ENCODE data around the gene SPDYE17. TPM values are rescaled to one million over a fixed set of nuclear protein-coding genes. Genes with fewer than 3 reads are reported as not detected.
A peak's percentile ranks its signal among the peaks of the same experiment; 100 is the strongest.
"Not testable (repeated sequence)": the region's sequence is repeated elsewhere in the genome, so short reads cannot be mapped to it uniquely, and the experiment has no call there.

SPDYE17 gene
- total RNA-seq, 1 experiment from 2014 or later = not detected

DNA sequence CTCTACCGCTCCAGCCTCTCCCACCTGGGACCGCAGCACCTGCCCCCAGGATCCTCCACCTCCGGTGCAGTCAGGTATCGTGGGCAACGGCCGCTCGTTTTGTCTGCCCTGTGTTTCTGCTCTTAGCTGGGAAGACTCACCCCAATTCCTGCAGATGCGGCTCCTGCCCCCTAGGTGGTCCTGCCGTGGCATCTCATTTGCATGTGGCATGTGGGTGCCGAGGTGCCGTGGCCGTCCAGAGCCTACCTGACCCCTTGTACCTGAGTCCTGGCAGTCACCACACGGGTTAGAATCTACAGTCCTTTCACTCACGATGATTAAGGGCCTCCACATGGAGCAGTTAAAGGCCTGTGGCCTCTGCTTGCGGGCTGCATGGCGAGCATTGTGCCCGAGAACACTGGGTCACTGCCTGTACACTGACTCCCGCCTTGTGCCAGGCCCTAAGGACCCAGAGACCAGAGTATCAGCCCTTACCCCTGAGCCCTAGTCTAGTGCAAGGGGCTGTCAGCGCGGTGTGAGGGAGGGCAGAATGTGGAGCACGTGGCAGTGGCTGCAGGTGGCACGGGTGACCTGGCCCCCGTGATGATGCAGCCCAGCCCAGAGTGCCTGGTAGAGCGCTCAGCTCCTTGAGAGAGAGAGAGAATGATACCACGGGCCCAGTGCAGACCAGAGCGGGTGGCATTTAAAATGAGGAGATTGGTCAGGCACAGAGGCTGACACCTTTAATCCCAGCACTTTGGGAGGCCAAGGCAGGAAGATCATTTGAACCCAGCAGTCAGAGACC, 50.8 kb downstream of the SPDYE17 start:
- not testable (repeated sequence) for H4K5ac ChIP-seq (ENCODE audit: insufficient read length, low read depth, low read length); H3K23me2 ChIP-seq (ENCODE audit: insufficient read length, low read depth, low read length, poor library complexity, severe bottlenecking); H3K27me3 Mint-ChIP-seq (ENCODE audit: low read depth); H3K4ac ChIP-seq (ENCODE audit: low read depth, low read length); H2AFZ ChIP-seq (ENCODE audit: low read length); H3K27me3 ChIP-seq (ENCODE audit: insufficient read depth, low read length); H2BK12ac ChIP-seq (ENCODE audit: insufficient read length, low read depth, low read length); H3K79me1 ChIP-seq (ENCODE audit: insufficient read depth, low read depth, low read length, poor library complexity, severe bottlenecking); H4K8ac ChIP-seq (replicated peaks; ENCODE audit: insufficient read length, low read depth, low read length); H3K27ac ChIP-seq (ENCODE audit: insufficient read length, low read depth, low read length); DNase-seq; H3K4me1 Mint-ChIP-seq; H3T11ph ChIP-seq (ENCODE audit: low read length); H3K4me1 ChIP-seq (ENCODE audit: insufficient read depth, low read length); H4K91ac ChIP-seq (ENCODE audit: insufficient read length, low read depth, low read length); H3K18ac ChIP-seq (ENCODE audit: insufficient read length, low read depth, low read length); H2AK5ac ChIP-seq (ENCODE audit: insufficient read length, low read length); H2BK20ac ChIP-seq (ENCODE audit: low read depth, low read length, poor library complexity, severe bottlenecking); H3K9ac ChIP-seq (ENCODE audit: extremely low read depth, insufficient read length, low read length); H3K23ac ChIP-seq (ENCODE audit: insufficient read length, low read depth, low read length); H3K4me3 Mint-ChIP-seq; H3K14ac ChIP-seq (ENCODE audit: insufficient read depth, low read length); H3K9me3 ChIP-seq (ENCODE audit: control insufficient read depth, low read depth, low read length); H4K20me1 ChIP-seq (ENCODE audit: control insufficient read depth, insufficient read depth, insufficient read length); H2BK120ac ChIP-seq (ENCODE audit: low read depth, low read length, poor library complexity, severe bottlenecking); H2BK15ac ChIP-seq (ENCODE audit: low read depth, low read length); H3K4me2 ChIP-seq (ENCODE audit: insufficient read depth, insufficient read length, low read length); H3K9me3 Mint-ChIP-seq; H2BK5ac ChIP-seq (ENCODE audit: insufficient read length, low read length); H3K79me2 ChIP-seq (ENCODE audit: insufficient read depth, low read length); H3K56ac ChIP-seq (ENCODE audit: insufficient read length, low read depth, low read length)
- no CpG with 5 or more reads among the region's 26 CpGs for WGBS (ENCODE audit: extremely low coverage, insufficient read length, low lambda C conversion rate)
- Mint-ChIP-seq H3K27ac (peak overlapping the region in 1 of 3 experiments; percentile 90; a peak in 2 of 7 replicates), H3K36me3 (ENCODE audit: insufficient read depth in 1 of 3, low read depth in 3 of 3) (peaks cover 6 to 21% (median 19%) of the 10 kb centered on the region in 3 experiments; a peak in 6 of 7 replicates)

DNA sequence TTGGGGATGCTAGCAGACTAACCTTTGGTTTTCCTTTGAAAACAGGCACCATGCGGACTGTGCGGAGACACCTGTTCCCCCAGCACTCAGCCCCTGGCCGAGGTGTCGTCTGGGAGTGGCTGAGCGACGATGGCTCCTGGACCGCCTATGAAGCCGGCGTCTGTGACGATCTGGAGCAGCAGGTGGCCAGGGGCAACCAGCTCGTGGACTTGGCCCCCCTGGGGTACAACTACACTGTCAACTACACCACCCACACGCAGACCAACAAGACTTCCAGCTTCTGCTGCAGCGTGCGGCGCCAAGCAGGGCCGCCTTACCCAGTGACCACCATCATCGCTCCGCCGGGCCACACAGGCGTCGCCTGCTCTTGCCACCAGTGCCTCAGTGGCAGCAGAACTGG, 51.6 kb downstream of the SPDYE17 start:
- H2BK20ac ChIP-seq (ENCODE audit: low read depth, low read length, poor library complexity, severe bottlenecking); H3K23me2 ChIP-seq (ENCODE audit: insufficient read length, low read depth, low read length, poor library complexity, severe bottlenecking); H2AFZ ChIP-seq (ENCODE audit: low read length); H3K4me1 Mint-ChIP-seq; H3K9me3 Mint-ChIP-seq; H2BK5ac ChIP-seq (ENCODE audit: insufficient read length, low read length); H4K5ac ChIP-seq (ENCODE audit: insufficient read length, low read depth, low read length); H3K79me2 ChIP-seq (ENCODE audit: insufficient read depth, low read length); H3K79me1 ChIP-seq (ENCODE audit: insufficient read depth, low read depth, low read length, poor library complexity, severe bottlenecking); H3K4me2 ChIP-seq (ENCODE audit: insufficient read depth, insufficient read length, low read length); H2BK15ac ChIP-seq (ENCODE audit: low read depth, low read length); H2BK12ac ChIP-seq (ENCODE audit: insufficient read length, low read depth, low read length); H2BK120ac ChIP-seq (ENCODE audit: low read depth, low read length, poor library complexity, severe bottlenecking); H3K4ac ChIP-seq (ENCODE audit: low read depth, low read length); H4K91ac ChIP-seq (ENCODE audit: insufficient read length, low read depth, low read length); H3K27me3 Mint-ChIP-seq (ENCODE audit: low read depth); DNase-seq; H3K18ac ChIP-seq (ENCODE audit: insufficient read length, low read depth, low read length); H2AK5ac ChIP-seq (ENCODE audit: insufficient read length, low read length); H4K20me1 ChIP-seq (ENCODE audit: control insufficient read depth, insufficient read depth, insufficient read length); H3K27ac Mint-ChIP-seq; H3K56ac ChIP-seq (ENCODE audit: insufficient read length, low read depth, low read length); H3K4me3 Mint-ChIP-seq; H3K9ac ChIP-seq (ENCODE audit: extremely low read depth, insufficient read length, low read length); H4K8ac ChIP-seq (replicated peaks; ENCODE audit: insufficient read length, low read depth, low read length); H3K4me1 ChIP-seq (ENCODE audit: insufficient read depth, low read length); H3K23ac ChIP-seq (ENCODE audit: insufficient read length, low read depth, low read length); H3K27me3 ChIP-seq (ENCODE audit: insufficient read depth, low read length); H3K27ac ChIP-seq (ENCODE audit: insufficient read length, low read depth, low read length); H3K9me3 ChIP-seq (ENCODE audit: control insufficient read depth, low read depth, low read length); H3T11ph ChIP-seq (ENCODE audit: low read length); H3K14ac ChIP-seq (ENCODE audit: insufficient read depth, low read length): not testable (repeated sequence)
- H3K36me3 Mint-ChIP-seq (ENCODE audit: insufficient read depth in 1 of 3, low read depth in 3 of 3) = peaks cover 6 to 19% (median 18%) of the 10 kb centered on the region in 3 experiments; a peak in 6 of 7 replicates
- WGBS (ENCODE audit: extremely low coverage, insufficient read length, low lambda C conversion rate) = no CpG with 5 or more reads among the region's 21 CpGs

Measured in H9 (cell line).